GM21381 (cell line): ENCODE data around the gene CPED1.
A peak's percentile ranks its signal among the peaks of the same experiment; 100 is the strongest.
"Not testable (repeated sequence)": the region's sequence is repeated elsewhere in the genome, so short reads cannot be mapped to it uniquely, and the experiment has no call there.

Experiments
- ATAC-seq: cut with Tn5 transposase; IDR thresholded peaks from one replicate; pipeline ENCODE4 v1.9.1; 2021; ENCODE audit warnings: mild to moderate bottlenecking, moderate library complexity; ENCODE audit not compliant: unreplicated experiment

CPED1 gene

GRCh38 chr7:121273467-121274167 is 285.1 kb downstream of the CPED1 start:
- no peak for ATAC-seq

- no peak for ATAC-seq
Observed at GRCh38 chr7:121274467-121274866, 286.0 kb downstream of the CPED1 start.

DNA sequence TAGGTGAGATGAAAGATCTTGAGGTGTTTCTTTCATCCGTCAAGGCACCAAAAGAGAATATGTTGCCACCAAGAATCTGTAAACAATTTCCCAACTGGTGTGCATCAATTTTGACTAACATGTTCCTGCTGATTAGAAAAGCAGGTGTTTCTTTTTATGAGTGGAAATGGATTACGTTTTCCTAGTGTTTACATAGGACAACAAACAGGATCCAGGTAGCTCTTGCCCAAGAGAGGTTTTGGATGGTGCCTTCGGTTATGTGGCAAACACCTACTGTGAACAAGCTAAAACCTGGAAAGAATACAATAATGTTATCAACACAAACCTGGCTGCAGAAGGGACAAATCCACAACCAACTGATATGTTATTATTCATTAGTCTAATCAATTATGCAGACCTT is 286.7 kb downstream of the CPED1 start:
- ATAC-seq = no peak

GRCh38 chr7:121276313-121276712 is 287.8 kb downstream of the CPED1 start:
- no peak for ATAC-seq

DNA sequence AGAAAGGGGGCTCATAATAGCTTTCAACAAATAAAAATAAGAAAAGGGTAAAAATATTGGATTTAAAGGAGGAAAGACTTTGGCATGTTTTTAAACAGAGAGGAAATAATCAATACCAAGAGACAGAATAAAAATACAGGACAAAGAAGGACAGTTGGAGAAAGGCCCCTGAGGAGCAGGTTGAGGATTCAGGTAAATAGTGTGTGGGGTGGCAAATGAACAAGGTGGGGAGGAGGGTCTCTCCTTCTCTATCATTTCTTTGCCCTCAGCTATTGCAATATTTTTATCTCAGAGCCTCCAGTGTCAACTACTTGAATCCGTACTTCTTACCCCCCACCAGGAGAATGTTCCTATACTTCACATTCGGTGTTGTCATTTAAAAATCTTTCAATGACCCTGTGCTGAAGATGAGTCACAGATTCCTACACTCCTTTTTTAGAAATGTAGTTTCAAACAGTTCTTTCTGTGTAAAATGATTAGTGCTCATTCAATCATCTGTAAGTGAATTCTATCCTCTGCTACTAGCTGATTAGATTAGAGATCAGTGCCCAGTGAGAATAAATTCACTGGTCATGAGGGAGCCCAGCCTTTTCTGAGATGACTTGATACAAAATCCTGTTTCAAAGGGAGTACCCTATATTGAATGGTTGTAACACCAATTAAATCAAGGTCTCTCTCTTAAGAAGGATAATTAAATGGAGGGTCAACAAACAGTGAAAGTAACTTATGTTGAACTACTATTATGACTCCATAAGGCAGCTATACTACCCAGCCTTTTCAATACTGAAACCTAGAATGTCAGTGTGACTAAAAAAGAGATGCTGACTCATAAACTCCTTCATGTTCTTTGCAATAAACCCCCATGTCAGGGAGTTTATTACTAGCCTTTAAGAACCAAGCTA is 289.9 kb downstream of the CPED1 start:
- peak; percentile 99 for ATAC-seq

- ATAC-seq = no peak
Observed at GRCh38 chr7:121279060-121279620, 290.6 kb downstream of the CPED1 start.

GRCh38 chr7:121279822-121280221 is 291.3 kb downstream of the CPED1 start:
- ATAC-seq = no peak

DNA sequence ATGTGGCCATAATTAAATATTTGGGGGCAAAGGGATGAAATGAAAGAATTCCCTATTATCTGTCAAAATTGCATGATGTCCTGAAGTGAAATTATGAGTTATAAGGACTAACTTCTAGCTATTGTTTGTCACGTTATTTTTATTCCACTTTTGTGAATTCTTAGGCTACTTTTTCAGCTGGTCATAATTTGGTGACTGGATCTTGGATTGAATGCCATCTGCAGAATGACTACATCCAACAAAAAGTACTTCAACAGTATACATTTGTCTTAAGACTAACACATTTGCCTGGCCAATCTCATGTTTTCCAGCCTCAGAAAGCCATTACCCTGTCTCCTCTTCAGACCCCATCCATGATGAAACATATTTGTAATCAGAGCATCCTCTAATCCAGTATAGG is 292.1 kb downstream of the CPED1 start:
- no peak for ATAC-seq

GRCh38 chr7:121282129-121282528 is 293.6 kb downstream of the CPED1 start:
- ATAC-seq = no peak

DNA sequence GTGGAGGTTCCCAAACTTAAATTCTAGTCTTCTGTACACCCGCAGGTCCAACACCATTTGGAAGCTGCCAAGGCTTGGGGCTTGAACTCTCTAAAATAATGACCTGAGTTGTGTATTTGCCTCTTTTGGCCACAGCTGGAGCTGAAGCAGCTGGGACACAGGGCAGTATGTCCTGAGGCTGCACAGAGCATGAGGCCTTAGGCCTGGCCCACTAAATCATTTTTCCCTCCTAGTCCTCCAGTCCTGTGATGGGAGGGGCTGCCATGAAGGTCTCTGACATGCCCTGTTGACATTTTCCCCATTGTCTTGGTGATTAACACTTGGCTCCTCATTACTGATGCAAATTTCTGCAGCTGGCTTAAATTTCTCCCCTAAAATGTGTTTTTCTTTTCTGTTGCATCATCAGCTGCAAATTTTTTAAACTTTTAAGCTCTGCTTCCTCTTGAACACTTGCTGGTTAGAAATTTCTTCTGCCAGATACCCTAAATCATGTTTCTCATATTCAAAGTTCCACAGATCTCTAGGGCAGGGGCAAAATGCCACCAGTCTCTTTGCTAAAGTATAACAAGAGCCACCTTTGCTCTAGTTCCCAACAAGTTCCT is 296.7 kb downstream of the CPED1 start:
- no peak for ATAC-seq

- ATAC-seq = no peak
Observed at GRCh38 chr7:121286186-121286585, 297.7 kb downstream of the CPED1 start.

DNA sequence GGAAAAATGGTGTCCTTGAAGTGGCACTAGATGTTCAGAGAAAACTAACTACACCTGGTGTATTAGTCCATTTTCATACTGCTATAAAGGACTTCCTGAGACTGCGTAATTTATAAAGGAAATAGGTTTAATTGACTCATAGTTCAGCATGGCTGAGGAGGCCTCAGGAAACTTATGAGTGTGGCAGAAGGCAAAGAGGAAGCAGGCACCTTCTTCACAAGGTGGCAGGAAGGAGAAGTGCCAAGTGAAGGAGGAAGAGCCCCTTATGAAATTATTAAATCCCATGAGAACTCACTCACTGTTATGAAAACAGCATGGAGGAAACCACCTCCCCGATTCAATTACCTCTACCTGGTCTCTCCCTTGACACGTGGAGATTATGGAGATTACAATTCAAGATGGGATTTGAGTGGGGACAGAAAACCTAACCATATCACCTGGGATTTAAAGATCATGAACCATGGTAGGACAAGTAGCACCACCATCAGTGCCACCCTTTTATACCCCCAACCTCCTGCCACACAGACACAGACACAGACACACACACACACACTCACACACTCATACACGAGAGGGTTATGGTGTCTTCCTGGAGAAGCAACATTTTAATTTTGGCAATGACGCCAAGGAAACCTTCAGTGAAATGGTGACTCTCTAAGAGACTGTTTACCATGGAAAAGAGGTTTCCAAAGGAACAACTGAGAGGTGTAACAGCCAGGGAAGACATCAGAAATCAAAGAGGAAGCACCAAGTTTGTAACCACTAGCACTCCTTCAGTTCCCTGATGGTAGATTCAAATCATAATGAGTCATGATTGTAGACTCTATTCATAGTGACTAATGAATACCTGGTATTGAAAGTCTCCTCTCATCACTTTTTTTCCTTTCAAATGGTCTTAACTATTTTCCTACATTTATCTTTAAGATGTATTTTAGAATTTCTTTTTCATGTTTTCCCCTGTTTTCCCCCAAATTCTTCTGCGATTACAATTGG is 298.5 kb downstream of the CPED1 start:
- ATAC-seq = no peak

DNA sequence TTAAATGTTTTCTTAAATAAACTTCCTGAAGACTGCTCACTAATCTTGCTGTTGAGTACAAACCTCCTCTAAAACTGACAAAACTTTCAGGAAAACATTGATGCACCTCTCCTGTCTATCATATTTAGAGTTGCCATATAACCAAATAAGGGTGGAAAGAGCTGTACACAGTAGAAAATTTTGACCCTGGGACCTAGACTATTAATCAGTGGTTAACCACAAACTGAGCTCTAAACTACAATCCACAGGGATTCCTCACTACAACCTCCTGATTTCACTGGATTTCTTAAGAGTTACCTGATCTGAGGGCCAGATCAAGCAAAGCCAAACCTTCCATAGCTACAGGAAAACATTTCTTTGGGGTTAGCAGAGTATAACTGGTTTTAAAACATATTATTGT is 300.4 kb downstream of the CPED1 start:
- ATAC-seq = no peak

DNA sequence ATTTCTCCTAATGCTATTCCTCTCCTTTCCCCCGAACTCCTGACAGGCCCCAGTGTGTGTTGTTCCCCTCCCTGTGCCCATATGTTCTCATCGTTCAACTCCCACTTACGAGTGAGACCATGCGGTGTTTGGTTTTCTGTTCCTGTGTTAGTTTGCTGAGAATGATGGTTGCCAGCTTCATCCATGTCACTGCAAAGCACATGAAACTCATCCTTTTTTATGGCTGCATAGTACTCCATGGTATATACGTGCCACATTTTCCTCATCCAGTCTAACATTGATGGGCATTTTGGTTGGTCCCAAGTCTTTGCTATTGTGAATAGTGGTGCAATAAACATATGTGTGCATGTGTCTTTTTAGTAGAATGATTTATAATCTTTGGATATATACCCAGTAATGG is 301.4 kb downstream of the CPED1 start:
- ATAC-seq = not testable (repeated sequence)

- no peak for ATAC-seq
Observed at GRCh38 chr7:121294448-121294992, 306.0 kb downstream of the CPED1 start.

- ATAC-seq = no peak
Observed at GRCh38 chr7:121297843-121298242, 309.3 kb downstream of the CPED1 start.

DNA sequence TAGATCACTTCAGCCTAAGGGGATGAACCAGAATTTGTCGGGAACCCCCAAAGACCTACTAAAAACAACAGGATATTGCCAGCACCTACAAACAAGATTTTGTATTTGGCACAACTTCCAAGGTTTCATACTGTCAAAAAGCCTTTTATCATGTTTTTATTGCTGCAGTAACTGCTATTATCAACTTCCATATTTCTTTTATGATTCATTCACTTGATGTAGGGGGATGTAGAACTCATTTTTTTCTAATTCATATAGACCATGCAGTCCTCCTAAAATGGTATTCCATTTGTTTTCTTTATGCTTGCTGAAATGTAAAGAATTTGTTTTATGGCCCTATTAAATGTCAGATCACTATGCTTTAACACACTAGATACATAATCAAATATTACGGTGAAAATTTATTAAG is 310.3 kb downstream of the CPED1 start:
- no peak for ATAC-seq

GRCh38 chr7:121300685-121301420 is 312.3 kb downstream of the CPED1 start:
- ATAC-seq = no peak
